Transverse colon (tissue), 4 donors: Measurements from ENCODE around the gene ASB4. TPM values are rescaled to one million over a fixed set of nuclear protein-coding genes. Genes with fewer than 3 reads are reported as not detected.

ENCODE experiments used
- DNase-seq: peaks from one replicate; pipeline ENCODE4 v3.0.0-alpha.2; 2019
- H3K27ac ChIP-seq, 4 donors: fragments of 200-600 bp; sonication (generic); 2 replicates each; pipeline ENCODE4 v1.5.1; 2016 to 2018; ENCODE audit warnings: inconsistent platforms in 4 of 4
- H3K27me3 ChIP-seq: fragments of 200-600 bp; sonication (generic); 2 replicates; pipeline ENCODE4 v1.5.1; 2017; ENCODE audit warnings: inconsistent platforms
- H3K36me3 ChIP-seq, 4 donors: fragments of 200-600 bp; sonication (generic); 2 replicates each; pipeline ENCODE4 v1.5.1; 2017 to 2019; ENCODE audit warnings: inconsistent platforms in 4 of 4
- H3K4me1 ChIP-seq, 4 donors: fragments of 200-600 bp; sonication (generic); 2 replicates each; pipeline ENCODE4 v1.5.1; 2017 to 2020; ENCODE audit warnings: inconsistent platforms in 4 of 4
- H3K4me3 ChIP-seq, 4 donors: fragments of 200-600 bp; sonication (generic); 1 replicate in 1 of 4; 2 replicates in 3 of 4; pipeline versions ENCODE4 v1.5.1 to v1.6.1; 2017 to 2019; ENCODE audit warnings: inconsistent platforms in 4 of 4
- H3K9me3 ChIP-seq, 2 donors: fragments of 200-600 bp; sonication (generic); 2 replicates each; pipeline ENCODE4 v1.5.1; 2017 to 2019; ENCODE audit warnings: inconsistent platforms in 2 of 2
- CTCF ChIP-seq, 5 experiments: fragments of 200-600 bp in 3 of 5; fragments of 450-650 bp in 2 of 5; sonication (generic) in 3 of 5; IDR thresholded peaks; 1 replicate in 2 of 5; 2 replicates in 3 of 5; pipeline ENCODE4 v1.5.1; 2016 to 2017; ENCODE audit warnings: antibody characterized with exemption in 5 of 5, inconsistent platforms in 3 of 5, mild to moderate bottlenecking in 2 of 5, moderate library complexity in 1 of 5
- EP300 ChIP-seq: sonication (generic); formaldehyde crosslinking; IDR thresholded peaks from one replicate; pipeline ENCODE4 v1.6.1; 2017; ENCODE audit warnings: antibody characterized with exemption, low read depth
- POLR2A ChIP-seq: fragments of 450-650 bp; IDR thresholded peaks from one replicate; pipeline ENCODE4 v1.6.1; 2016; ENCODE audit warnings: antibody characterized with exemption, mild to moderate bottlenecking, moderate library complexity
- POLR2AphosphoS5 ChIP-seq, 3 donors: sonication (generic); formaldehyde crosslinking; IDR thresholded peaks; one replicate each; pipeline ENCODE4 v1.6.1; 2016; ENCODE audit warnings: antibody characterized with exemption in 3 of 3
- WGBS, 2 donors: methylation state at CpG; one replicate each; pipeline ENCODE4 v1.1.5; 2018; ENCODE audit warnings: low coverage in 1 of 2; 5-methylcytosine and 5-hydroxymethylcytosine counted together
- in situ Hi-C, 4 donors: fragments of 200-750 bp; cut with MboI; loops; one replicate each; pipeline versions ENCODE4 v1.15.0 to v1.15.1; 2017; ENCODE audit warnings: low sequenced_read_pairs in 3 of 4, low pct_ligation_motif_present in 1 of 4, low pct_unique_long_range_greater_than_20kb in 1 of 4
- intact Hi-C: fragments of 100-400 bp; cut with DNase I; formaldehyde crosslinking; loops from one replicate; pipeline ENCODE4 v1.15.1; 2023; ENCODE audit warnings: low total_unique reads
- total RNA-seq, 4 donors: library from RNA; depleted of rRNA; stranded (reverse); fragments of >200 nt; gene quantifications; one replicate each; pipeline ENCODE4 v1.1.0, GENCODE V29; 2016

Gene ASB4
- total RNA-seq, 4 donors from 2014 or later: not detected

GRCh38 chr7:95491201-95491600 lies 5.5 kb downstream of the ASB4 start:
- intact Hi-C loops: no loop called here
- no peaks in the 10 kb centered on the region for H3K9me3 ChIP-seq
- TF ChIP-seq EP300 (no peak), POLR2A (no peak), POLR2AphosphoS5 (IDR thresholded peaks at IDR 0.05) (no peak), CTCF (IDR thresholded peaks at IDR 0.05) (no peak)
- 80% methylated on average over 4 of the region's 4 CpGs; no CpG with 5 or more reads in 1 of the 2 donors for WGBS, 2 donors
- no peak overlapping the region for H3K4me3 ChIP-seq
- H3K27ac ChIP-seq: no peak overlapping the region
- H3K4me1 ChIP-seq: no peaks in the 10 kb centered on the region
- H3K36me3 ChIP-seq: no peaks in the 10 kb centered on the region
- H3K27me3 ChIP-seq: no peaks in the 10 kb centered on the region
- in situ Hi-C loops: loop anchor here in 2 of 4 donors (25.0 kb wide), 1 partner anchor 1029 kb away; no protein-coding TSS in a partner anchor
- DNase-seq: no peak

- Histone ChIP-seq H3K9me3 (no peaks in the 10 kb centered on the region), H3K4me1 (no peaks in the 10 kb centered on the region), H3K27ac (no peak overlapping the region), H3K36me3 (no peaks in the 10 kb centered on the region), H3K4me3 (no peak overlapping the region), H3K27me3 (no peaks in the 10 kb centered on the region)
- intact Hi-C loops (no loop called here), in situ Hi-C loops (loop anchor here in 2 of 4 donors (25.0 kb wide), 1 partner anchor 1029 kb away; no protein-coding TSS in a partner anchor)
- DNase-seq: peak; percentile 9
- TF ChIP-seq CTCF (IDR thresholded peaks at IDR 0.05) (no peak), POLR2A (no peak), POLR2AphosphoS5 (IDR thresholded peaks at IDR 0.05) (no peak), EP300 (no peak)
- 74 to 80% methylated on average over 1 to 2 of the region's 2 CpGs for WGBS, 2 donors
Measured at GRCh38 chr7:95491634-95492314, 6.0 kb downstream of the ASB4 start.

GRCh38 chr7:95493247-95493646 lies 7.5 kb downstream of the ASB4 start:
- Histone ChIP-seq H3K27me3 (no peaks in the 10 kb centered on the region), H3K4me3 (no peak overlapping the region), H3K36me3 (no peaks in the 10 kb centered on the region), H3K9me3 (no peaks in the 10 kb centered on the region), H3K27ac (no peak overlapping the region), H3K4me1 (no peaks in the 10 kb centered on the region)
- intact Hi-C loops (no loop called here), in situ Hi-C loops (loop anchor here in 2 of 4 donors (25.0 kb wide), 1 partner anchor 1031 kb away; no protein-coding TSS in a partner anchor)
- no peak for TF ChIP-seq CTCF (IDR thresholded peaks at IDR 0.05)
- DNase-seq: no peak

- no peaks in the 10 kb centered on the region for H3K9me3 ChIP-seq
- no peak overlapping the region for H3K4me3 ChIP-seq
- intact Hi-C loops: no loop called here
- WGBS, 2 donors: 69 to 77% methylated on average over 2 of the region's 2 CpGs
- in situ Hi-C loops: loop anchor here in 2 of 4 donors (25.0 kb wide), 1 partner anchor 1032 kb away; no protein-coding TSS in a partner anchor
- no peak for TF ChIP-seq CTCF (IDR thresholded peaks at IDR 0.05)
- TF ChIP-seq POLR2AphosphoS5 (IDR thresholded peaks at IDR 0.05): no peak
- no peak for TF ChIP-seq POLR2A
- TF ChIP-seq EP300: no peak
- no peaks in the 10 kb centered on the region for H3K36me3 ChIP-seq
- H3K27ac ChIP-seq: no peak overlapping the region
- no peak for DNase-seq
- no peaks in the 10 kb centered on the region for H3K4me1 ChIP-seq
- no peaks in the 10 kb centered on the region for H3K27me3 ChIP-seq
Measured at GRCh38 chr7:95493844-95494243, 8.1 kb downstream of the ASB4 start.
